HepG2 (cell line): ENCODE measurements around the gene EMILIN1. TPM values are rescaled to one million over a fixed set of nuclear protein-coding genes. Genes with fewer than 3 reads are reported as not detected.

Source experiments
- ATAC-seq: fragments of 200-7000 bp; cut with Tn5 transposase; 3 replicates; pipeline ENCODE4 v1.9.1; 2020; ENCODE audit warnings: mild to moderate bottlenecking, moderate library complexity
- BruUV-seq: library from RNA; stranded (reverse); fragments of 400-500 nt; replicated peaks from 2 replicates; lab custom pipeline; 2021; lab: Mats Ljungman, UMichigan
- CTCF ChIA-PET: fragments of 300-600 bp; formaldehyde crosslinking; extraction: SDS; loops from one replicate; lab custom pipeline; 2021; ENCODE audit warnings: low total read pairs, inconsistent platforms, low intra/inter-chr PET ratio; lab: Yijun Ruan, JAX
- POLR2A ChIA-PET: fragments of 350-600 bp; sonication (Branson Sonifier 250); formaldehyde crosslinking; loops from one replicate; lab custom pipeline; 2020; ENCODE audit warnings: antibody characterized with exemption, inconsistent platforms; lab: Yijun Ruan, JAX
- DNase-seq: peaks from one replicate; pipeline ENCODE4 v3.0.0-alpha.2; 2015; ENCODE audit warnings: low spot score
- FAIRE-seq: peaks from 3 replicates; lab custom pipeline; 2011; peaks lifted over from hg19 to GRCh38; lab: Jason Lieb, UNC
- H2AFZ ChIP-seq: one replicate; pipeline ENCODE4 v1.6.1; 2011; ENCODE audit warnings: low read length, inconsistent platforms
- H3K27ac ChIP-seq: fragments of 300-600 bp; 3 replicates; pipeline ENCODE4 v1.8.0; 2011; ENCODE audit warnings: mixed run types, mild to moderate bottlenecking, mixed read lengths, low read length, inconsistent platforms; ENCODE audit not compliant: insufficient read depth; ENCODE audit errors: extremely low read length
- H3K27me3 ChIP-seq, 2 experiments: fragments of 200-600 bp in 1 of 2; 2 replicates in 1 of 2; 3 replicates in 1 of 2; pipeline versions ENCODE4 v1.6.0 to v1.8.0; 2011; ENCODE audit warnings: low read length in 2 of 2, mild to moderate bottlenecking in 2 of 2, moderate library complexity in 2 of 2, inconsistent platforms in 1 of 2; ENCODE audit not compliant: insufficient read depth in 2 of 2, control insufficient read depth in 1 of 2
- H3K36me3 ChIP-seq, 2 experiments: fragments of 200-600 bp in 1 of 2; replicated peaks in 1 of 2; 2 replicates in 1 of 2; 3 replicates in 1 of 2; pipeline versions ENCODE4 v1.5.1 to v1.8.0; 2011; ENCODE audit warnings: low read length in 2 of 2, inconsistent platforms in 1 of 2; ENCODE audit not compliant: insufficient read depth in 2 of 2, control insufficient read depth in 1 of 2
- H3K4me1 ChIP-seq: 2 replicates; pipeline ENCODE4 v1.5.1; 2012; ENCODE audit warnings: low read length, inconsistent platforms; ENCODE audit not compliant: insufficient read depth
- H3K4me2 ChIP-seq: 2 replicates; pipeline ENCODE4 v1.6.0; 2011; ENCODE audit warnings: low read depth, low read length, inconsistent platforms
- H3K4me3 ChIP-seq, 3 experiments: fragments of 200-600 bp in 1 of 3; sonication (generic), shearing (Covaris generic) in 1 of 3; replicated peaks in 1 of 3; 2 replicates each; pipeline ENCODE4 v1.5.1; 2011 to 2016; ENCODE audit warnings: low read length in 3 of 3, inconsistent platforms in 2 of 3, low read depth in 2 of 3, mild to moderate bottlenecking in 2 of 3, control low read depth in 1 of 3, mixed read lengths in 1 of 3; ENCODE audit not compliant: insufficient read depth in 1 of 3
- H3K79me2 ChIP-seq: one replicate; pipeline ENCODE4 v1.6.1; 2011; ENCODE audit warnings: low read length, inconsistent platforms; ENCODE audit not compliant: insufficient read depth
- H3K9ac ChIP-seq: 2 replicates; pipeline ENCODE4 v1.6.0; 2011; ENCODE audit warnings: mild to moderate bottlenecking, low read depth, low read length, inconsistent platforms; ENCODE audit not compliant: insufficient read depth
- H3K9me3 ChIP-seq: 2 replicates; pipeline ENCODE4 v1.5.1; 2012; ENCODE audit warnings: mild to moderate bottlenecking, low read length
- H4K20me1 ChIP-seq: 2 replicates; pipeline ENCODE4 v1.6.0; 2011; ENCODE audit warnings: inconsistent platforms, mild to moderate bottlenecking, low read length, moderate library complexity; ENCODE audit not compliant: insufficient read depth
- ATF5 ChIP-seq: sonication (generic); formaldehyde crosslinking; IDR thresholded peaks from 2 replicates; pipeline ENCODE4 v1.4.0; 2020; ENCODE audit warnings: mild to moderate bottlenecking, low read depth, missing genetic modification reagents
- ELF3 ChIP-seq: IDR thresholded peaks from 2 replicates; pipeline ENCODE4 v1.6.1; 2016; ENCODE audit warnings: missing genetic modification reagents, missing compliant biosample characterization
- EZH2 ChIP-seq: conservative IDR thresholded peaks from 2 replicates; pipeline ENCODE4 v1.6.1; 2012; ENCODE audit warnings: mild to moderate bottlenecking, low read depth, low read length, moderate library complexity
- HDAC2 ChIP-seq: sonication (generic); formaldehyde crosslinking; IDR thresholded peaks from 2 replicates; pipeline ENCODE4 v1.4.0; 2020; ENCODE audit warnings: missing genetic modification reagents
- KLF9 ChIP-seq: IDR thresholded peaks from 2 replicates; pipeline ENCODE4 v1.6.1; 2016; ENCODE audit warnings: low read depth
- MXD1 ChIP-seq: sonication (generic); formaldehyde crosslinking; IDR thresholded peaks from 2 replicates; pipeline ENCODE4 v1.4.0; 2020; ENCODE audit warnings: mild to moderate bottlenecking, missing genetic modification reagents
- RERE ChIP-seq: IDR thresholded peaks from 2 replicates; pipeline ENCODE4 v1.6.1; 2016; ENCODE audit warnings: low read depth, missing genetic modification reagents, missing compliant biosample characterization
- RFX1 ChIP-seq: fragments of 450-650 bp; IDR thresholded peaks from 2 replicates; pipeline ENCODE4 v1.6.1; 2017
- ZNF431 ChIP-seq: sonication (generic); formaldehyde crosslinking; IDR thresholded peaks from 2 replicates; pipeline ENCODE4 v1.9.0; 2022; ENCODE audit warnings: missing genetic modification reagents, low read depth, mild to moderate bottlenecking, borderline replicate concordance
- ZNF674 ChIP-seq: sonication (generic); formaldehyde crosslinking; IDR thresholded peaks from 2 replicates; pipeline ENCODE4 v1.5.0; 2020; ENCODE audit warnings: low read depth, mild to moderate bottlenecking, missing genetic modification reagents
- ZNF737 ChIP-seq: sonication (generic); formaldehyde crosslinking; IDR thresholded peaks from 2 replicates; pipeline ENCODE4 v1.5.0; 2020; ENCODE audit warnings: missing genetic modification reagents, mild to moderate bottlenecking, borderline replicate concordance
- WGBS: methylation state at CpG from one replicate; pipeline ENCODE4 v1.1.6; 2017; ENCODE audit warnings: low lambda C conversion rate; 5-methylcytosine and 5-hydroxymethylcytosine counted together
- in situ Hi-C: cut with HindIII; loops from 2 replicates; pipeline ENCODE4 v1.10.0; 2017; ENCODE audit warnings: low pct_unique_long_range_greater_than_20kb; ENCODE audit not compliant: extremely low pct_ligation_motif_present
- intact Hi-C: fragments of 100-400 bp; cut with micrococcal nuclease; formaldehyde crosslinking; loops from one replicate; pipeline ENCODE4 v1.10.0; 2022; ENCODE audit not compliant: unreplicated experiment
- polyA plus RNA-seq, 8 experiments: library from polyadenylated mRNA; depleted of rRNA in 3 of 8; stranded (reverse) in 7 of 8; unstranded in 1 of 8; fragments of >200 nt; fragmentation: Illumina TruSeq in 4 of 8; extraction: Trizol in 4 of 8; gene quantifications; 2 replicates each; pipeline versions ENCODE4 v1.2.1 to v1.2.3, GENCODE V29; 2011 to 2016; ENCODE audit warnings: low read depth in 4 of 8, missing spikeins in 1 of 8, mixed read lengths in 1 of 8; ENCODE audit not compliant: insufficient read depth in 1 of 8
- total RNA-seq, 5 experiments: library from RNA; depleted of rRNA; stranded (reverse); fragments of >200 nt; fragmentation: Illumina TruSeq; extraction: Trizol; gene quantifications; 2 replicates each; pipeline ENCODE4 v1.2.3, GENCODE V29; 2016; ENCODE audit warnings: low read depth in 1 of 5

Gene EMILIN1
- total and polyA plus RNA-seq, 2 of the 13 experiments (the other 11 are each of a cell fraction or from before 2014, with no cell fraction given) = 8.1 to 9.7 TPM

- FAIRE-seq = no peak
- H3K4me2 ChIP-seq = no peak overlapping the region
- TF ChIP-seq RFX1 = no peak
- TF ChIP-seq, all 625 proteins: peak for 0
- Histone ChIP-seq H3K4me3 (no peak overlapping the region), H3K9me3 (no peaks in the 10 kb centered on the region), H3K36me3 (peaks cover 0 to under 1% of the 10 kb centered on the region in 2 experiments; a peak in 1 of 5 replicates), H3K4me1 (peaks cover 52% of the 10 kb centered on the region), H4K20me1 (no peaks in the 10 kb centered on the region), H3K27me3 (peaks cover 0 to 33% of the 10 kb centered on the region in 2 experiments; a peak in 3 of 5 replicates), H2AFZ (no peak overlapping the region), H3K9ac (no peak overlapping the region), H3K27ac (no peak overlapping the region), H3K79me2 (no peaks in the 10 kb centered on the region)
- intact Hi-C loops (no loop called here), in situ Hi-C loops (no loop called here)
- BruUV-seq = no TSS peak
- no peak for ATAC-seq
- 91% methylated on average over 3 of the region's 3 CpGs for WGBS
- no peak for DNase-seq
- POLR2A ChIA-PET = interaction anchor here (1.8 to 5.3 kb wide), 2 partner anchors 8 to 29 kb away, joined by 3 to 76 read pairs; partner anchors contain the start of gene PREB
- CTCF ChIA-PET = no interaction called here
Measured at GRCh38 chr2:27125104-27125503, 46.7 kb downstream of the EMILIN1 start.

GRCh38 chr2:27126252-27126710 is 47.9 kb downstream of the EMILIN1 start:
- H3K79me2 ChIP-seq = no peaks in the 10 kb centered on the region
- intact Hi-C loops = no loop called here
- H4K20me1 ChIP-seq = no peaks in the 10 kb centered on the region
- 0 out of 2 replicates have a peak overlapping the region, but pooled peaks have one; percentile 2 for H3K4me2 ChIP-seq
- no peak overlapping the region for H2AFZ ChIP-seq
- H3K27me3 ChIP-seq = peaks cover 0 to 22% of the 10 kb centered on the region in 2 experiments; a peak in 3 of 5 replicates
- ChIA-PET POLR2A (interaction anchor here (1.0 to 5.3 kb wide), 4 partner anchors 7 to 75 kb away, joined by 3 to 76 read pairs (median 4); partner anchors contain the start of genes AGBL5 and PREB), CTCF (no interaction called here)
- H3K9me3 ChIP-seq = no peaks in the 10 kb centered on the region
- no peak overlapping the region for H3K9ac ChIP-seq
- WGBS = 20% methylated on average over 5 of the region's 5 CpGs
- ATAC-seq (peak; percentile 11), FAIRE-seq (peak; percentile 64), DNase-seq (peak; percentile 46)
- H3K27ac ChIP-seq = no peak overlapping the region
- in situ Hi-C loops = no loop called here
- peaks cover 6 to 12% of the 10 kb centered on the region in 2 experiments for H3K36me3 ChIP-seq
- H3K4me1 ChIP-seq = peaks cover 53% of the 10 kb centered on the region
- BruUV-seq = no TSS peak
- no peak overlapping the region for H3K4me3 ChIP-seq
- TF ChIP-seq RERE (CRISPR knock-in tag) (no peak), ZNF431 (CRISPR knock-in tag) (no peak), MXD1 (CRISPR knock-in tag) (no peak), HDAC2 (CRISPR knock-in tag) (no peak), ELF3 (CRISPR knock-in tag) (no peak), EZH2 (no peak), ATF5 (CRISPR knock-in tag) (no peak), ZNF674 (CRISPR knock-in tag) (no peak), ZNF737 (CRISPR knock-in tag) (no peak), KLF9 (CRISPR knock-in tag) (no peak)
